GM21576 (cell line): Measurements from ENCODE around the gene BNIP3.
"Not testable (repeated sequence)": the region's sequence is repeated elsewhere in the genome, so short reads cannot be mapped to it uniquely, and the experiment has no call there.

Experiments used
- ATAC-seq: cut with Tn5 transposase; IDR thresholded peaks from one replicate; pipeline ENCODE4 v1.9.1; 2021; ENCODE audit warnings: mild to moderate bottlenecking, moderate library complexity; ENCODE audit not compliant: unreplicated experiment

Gene BNIP3

DNA sequence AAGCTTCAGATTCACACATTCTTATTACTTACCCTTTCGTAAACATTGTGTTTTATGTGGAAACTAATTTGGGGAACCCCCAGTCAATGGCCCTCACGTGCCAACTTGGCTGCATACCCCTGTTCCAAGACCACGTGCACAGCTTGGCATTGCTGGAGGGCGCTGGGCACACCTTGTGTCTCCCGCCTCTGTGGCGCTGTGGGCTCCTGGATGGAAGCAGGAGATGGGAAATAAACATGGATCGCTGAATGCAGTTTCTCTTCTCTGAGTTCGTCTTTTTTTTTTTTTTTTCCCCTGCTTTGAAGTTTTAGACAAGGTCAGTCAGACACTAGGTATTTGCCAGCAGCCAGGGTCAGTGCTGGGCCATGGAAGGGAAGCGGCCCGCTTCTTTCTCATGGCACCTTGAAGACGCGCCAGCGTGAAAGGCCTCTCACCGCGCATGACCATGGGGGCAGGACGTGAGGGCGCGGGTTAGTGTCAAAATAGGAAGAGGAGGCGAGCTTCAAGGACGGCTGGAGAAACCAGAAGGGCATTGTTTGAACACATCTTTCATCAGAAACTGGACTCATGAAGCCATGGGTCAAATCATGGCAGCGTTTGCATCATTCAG lies 27.3 kb downstream of the BNIP3 start:
- no peak for ATAC-seq

DNA sequence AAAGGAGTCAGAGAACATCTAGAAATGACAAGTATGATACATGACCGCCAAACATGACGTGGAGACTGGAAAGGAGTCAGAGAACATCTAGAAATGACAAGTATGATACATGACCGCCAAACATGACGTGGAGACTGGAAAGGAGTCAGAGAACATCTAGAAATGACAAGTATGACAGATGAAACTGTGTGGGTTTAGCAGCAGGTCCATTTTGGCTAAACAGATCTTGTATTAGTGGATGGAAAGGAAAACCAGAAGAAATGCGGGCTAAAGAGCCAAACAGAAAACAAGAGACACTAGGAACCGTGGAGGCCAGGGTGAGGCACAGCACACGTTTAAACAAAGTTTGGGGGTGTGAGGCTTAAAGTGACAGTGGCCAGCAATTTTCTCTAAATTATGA lies 31.8 kb downstream of the BNIP3 start:
- ATAC-seq: not testable (repeated sequence)

DNA sequence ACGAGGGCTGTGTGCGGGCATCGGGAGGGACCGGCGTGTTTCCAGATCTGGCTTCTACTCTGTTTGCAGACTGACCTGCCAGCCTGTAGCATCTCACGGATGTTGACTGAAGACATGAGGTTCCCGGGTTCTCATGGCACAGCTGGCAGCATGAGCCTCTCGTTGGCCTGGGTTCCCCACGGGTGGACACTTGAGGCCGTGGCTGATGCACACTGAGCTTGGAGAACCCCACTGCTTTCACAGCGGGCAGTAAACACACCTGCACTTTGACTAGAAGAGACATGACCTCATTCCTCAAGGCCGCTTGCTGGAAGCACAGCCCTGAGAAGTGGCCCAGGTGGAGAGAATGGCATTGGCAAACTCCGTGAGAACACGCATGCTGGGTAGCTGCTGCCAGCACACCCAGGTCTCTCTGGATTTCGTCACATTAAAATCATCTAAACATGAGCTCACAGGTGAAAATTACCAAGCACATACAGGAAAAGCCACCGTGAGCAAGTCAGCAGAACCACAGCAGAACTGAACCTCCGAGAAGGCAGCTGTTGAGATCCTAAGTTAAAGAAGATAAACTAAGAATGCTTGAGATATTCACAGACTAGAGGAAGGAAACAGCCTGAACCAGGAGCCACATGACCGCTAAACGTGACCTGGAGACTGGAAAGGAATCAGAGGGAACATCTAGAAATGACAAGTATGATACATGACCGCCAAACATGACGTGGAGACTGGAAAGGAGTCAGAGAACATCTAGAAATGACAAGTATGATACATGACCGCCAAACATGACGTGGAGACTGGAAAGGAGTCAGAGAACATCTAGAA lies 32.5 kb downstream of the BNIP3 start:
- ATAC-seq: no peak

DNA sequence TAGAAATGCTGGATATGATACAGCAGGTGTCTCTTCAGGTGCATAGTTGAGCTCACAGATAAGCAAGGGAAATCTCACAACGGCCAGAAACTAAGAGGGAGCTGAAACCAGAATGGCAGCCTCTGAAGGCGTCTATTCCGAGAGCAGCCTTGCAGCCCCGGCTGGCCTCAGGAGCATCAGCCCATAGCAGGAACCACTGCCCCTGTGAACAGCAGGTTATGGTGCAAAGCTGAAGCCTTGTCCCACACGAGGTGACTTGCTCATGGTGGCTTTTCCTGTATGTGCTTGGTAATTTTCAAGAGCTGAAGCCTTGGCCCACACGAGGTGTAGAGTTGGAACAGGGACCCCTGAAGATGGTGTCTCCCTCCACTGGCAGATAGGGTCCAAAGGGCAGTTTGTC lies 33.2 kb downstream of the BNIP3 start:
- ATAC-seq: no peak

DNA sequence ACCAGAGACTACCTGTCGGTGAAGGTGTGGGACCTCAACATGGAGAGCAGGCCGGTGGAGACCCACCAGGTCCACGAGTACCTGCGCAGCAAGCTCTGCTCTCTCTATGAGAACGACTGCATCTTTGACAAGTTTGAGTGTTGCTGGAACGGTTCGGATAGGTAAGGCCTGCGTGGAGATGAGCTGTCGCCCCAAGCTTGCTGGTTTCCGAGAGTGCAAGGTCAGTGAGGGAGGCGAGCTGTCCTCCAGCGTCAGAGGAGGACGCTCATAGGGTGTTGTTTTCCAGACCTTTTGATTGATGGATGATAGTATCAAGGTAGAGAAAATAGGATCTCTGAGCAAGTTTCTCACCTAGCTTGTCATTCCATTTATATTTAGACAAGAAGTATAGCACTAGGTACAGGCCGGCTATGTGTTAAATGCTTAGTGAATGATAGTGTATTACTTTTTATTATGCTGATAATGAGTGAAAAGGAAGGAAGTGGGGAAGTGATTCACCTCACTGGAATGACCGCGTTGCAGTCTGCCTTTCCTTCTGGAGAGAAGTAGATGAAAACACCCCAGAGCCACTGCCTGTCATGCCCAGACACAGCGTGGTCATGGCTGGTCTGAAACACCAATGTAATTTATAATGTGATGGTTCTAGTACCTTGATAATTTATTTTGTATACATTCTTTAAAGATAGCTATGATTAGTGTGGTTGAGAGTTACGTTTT lies 33.9 kb downstream of the BNIP3 start:
- no peak for ATAC-seq

DNA sequence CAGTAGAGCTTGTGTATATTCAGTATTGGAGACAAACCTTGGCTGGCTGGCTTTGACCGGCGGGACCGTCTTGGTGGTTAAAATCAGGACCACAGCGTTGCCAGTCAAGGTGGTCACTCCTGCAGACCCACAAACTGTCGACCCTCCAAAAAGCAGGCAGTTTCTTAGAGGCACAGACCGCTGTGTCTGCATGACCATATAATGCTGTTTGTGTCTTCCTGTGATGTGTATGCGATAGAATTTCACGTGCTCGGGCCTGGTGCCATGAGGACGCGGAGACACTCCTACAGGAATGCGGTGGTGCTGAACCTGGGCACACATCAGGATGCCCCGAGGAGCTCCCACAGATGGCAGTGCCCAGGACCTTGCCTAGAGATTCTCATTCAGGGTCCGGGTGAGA lies 34.8 kb downstream of the BNIP3 start:
- no peak for ATAC-seq

DNA sequence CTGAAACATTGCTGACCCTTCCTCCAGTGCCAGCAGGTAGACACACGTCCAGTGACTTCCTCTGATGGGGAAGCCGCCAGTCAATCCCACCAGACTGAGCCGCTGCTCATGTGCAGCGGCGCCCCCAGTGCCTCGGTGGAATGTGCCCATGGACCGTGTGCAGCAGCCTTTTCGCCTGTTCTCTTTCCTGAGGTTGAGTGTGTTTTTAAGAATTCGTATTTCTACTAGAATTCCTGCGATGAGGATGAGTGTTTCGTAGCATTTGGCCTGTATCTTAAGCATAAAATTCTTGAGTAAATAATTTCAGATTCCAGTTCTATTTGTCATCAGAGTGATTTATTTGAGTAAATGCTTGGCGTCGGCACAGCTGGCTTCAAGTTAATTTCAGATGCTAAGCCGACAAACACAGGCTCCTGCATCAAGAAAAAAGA lies 35.4 kb downstream of the BNIP3 start:
- no peak for ATAC-seq

DNA sequence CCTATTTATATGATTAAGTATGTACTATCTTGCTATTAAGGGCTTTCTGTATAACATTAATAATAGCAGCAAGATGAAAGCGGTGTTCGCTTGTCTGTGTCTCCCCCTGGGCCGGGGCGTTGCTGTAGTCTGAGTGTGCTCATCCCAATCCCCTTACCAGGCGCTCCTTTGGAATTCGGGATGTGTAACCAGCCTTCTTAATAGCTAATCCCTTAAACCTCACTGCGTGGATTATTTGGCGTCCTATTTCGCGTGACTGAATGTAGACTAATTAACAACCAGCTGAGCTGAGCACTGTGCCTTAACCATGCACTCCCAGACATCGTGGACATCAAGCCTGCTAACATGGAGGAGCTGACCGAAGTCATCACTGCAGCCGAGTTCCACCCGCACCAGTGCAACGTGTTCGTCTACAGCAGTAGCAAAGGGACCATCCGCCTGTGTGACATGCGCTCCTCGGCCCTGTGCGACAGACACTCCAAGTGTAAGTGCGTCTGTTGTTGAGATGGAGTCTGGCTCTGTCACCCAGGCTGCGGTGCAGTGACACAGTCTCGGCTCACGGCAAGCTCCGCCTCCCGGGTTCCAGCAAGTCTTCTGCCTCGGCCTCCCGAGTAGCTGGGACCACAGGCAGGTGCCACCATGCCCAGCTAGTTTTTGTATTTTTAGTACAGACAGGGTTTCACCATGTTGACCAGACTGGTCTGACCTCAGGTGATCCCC lies 36.6 kb downstream of the BNIP3 start:
- no peak for ATAC-seq

DNA sequence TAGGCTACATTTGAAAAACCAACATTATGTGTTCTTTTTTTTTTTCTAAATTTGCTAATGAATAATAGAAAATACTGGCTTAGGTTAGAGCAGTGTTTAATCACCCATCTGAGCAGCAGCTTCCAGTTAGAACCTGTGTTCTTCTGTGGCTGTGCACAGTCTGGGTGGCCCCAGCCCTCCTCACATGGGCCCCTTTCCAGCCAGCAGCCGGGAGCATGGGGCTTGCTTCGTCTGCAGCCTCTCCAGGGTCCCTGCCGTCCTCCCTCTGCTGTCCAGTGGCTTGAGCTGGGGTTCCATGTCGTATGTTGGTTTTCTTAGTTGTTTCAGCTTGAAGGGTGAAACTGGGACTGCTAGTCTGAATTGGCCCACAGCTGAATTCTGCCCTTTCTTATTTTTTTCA lies 37.3 kb downstream of the BNIP3 start:
- ATAC-seq: no peak

DNA sequence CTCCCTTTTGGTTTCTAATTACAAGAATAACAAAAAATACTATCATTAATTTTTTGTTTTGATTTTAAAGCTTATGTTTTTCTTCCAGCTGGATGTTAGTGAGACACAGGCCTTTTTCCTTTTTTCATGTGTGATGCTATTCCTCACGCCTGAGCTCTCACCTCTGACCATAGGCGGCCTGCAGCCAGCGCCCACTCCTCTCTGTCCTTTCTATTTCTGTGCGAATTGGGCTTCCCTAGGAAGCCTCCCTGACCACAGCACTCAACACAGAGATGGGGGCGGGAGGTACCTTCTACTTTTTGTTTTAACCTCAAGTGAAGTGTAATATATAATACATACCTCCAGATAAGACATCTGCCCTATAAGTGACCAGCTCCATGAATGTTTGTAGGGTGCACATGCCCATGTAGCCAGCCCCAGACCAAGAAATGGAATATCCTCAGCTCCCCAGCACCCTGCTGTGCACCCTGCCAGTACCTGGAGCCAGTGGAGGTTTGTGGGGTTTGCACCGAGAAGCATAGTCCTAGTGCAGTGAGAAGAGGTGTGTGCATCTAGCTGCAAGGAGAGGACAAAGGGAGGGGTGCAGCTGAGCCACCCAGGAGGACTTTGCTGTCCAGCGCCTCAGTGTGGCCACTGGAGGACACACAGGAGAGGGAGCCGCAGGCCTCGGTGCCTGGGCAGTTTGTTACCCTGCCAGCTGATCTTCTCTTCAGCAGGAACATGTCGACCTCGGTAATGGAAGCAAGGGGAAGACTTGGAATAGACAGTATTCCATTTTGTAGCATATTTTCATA lies 38.5 kb downstream of the BNIP3 start:
- no peak for ATAC-seq

DNA sequence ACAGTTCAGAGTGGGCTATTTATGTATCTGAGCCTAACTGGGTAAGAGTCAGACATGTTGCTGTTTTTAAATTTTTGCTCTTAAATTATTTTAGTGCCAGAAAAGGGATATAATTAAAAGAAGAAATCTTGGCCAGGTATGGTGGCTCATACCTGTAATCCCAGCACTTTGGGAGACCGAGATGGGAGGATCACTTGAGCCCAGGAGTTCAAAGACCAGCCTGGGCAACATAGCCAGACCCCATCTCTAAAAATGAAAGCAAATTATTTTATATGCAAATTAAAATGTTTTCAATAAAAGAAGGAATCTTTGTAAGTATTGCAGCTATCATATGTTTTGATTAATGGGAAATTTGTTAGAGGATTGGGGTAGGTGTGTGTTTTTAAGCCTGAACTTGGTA lies 39.3 kb downstream of the BNIP3 start:
- ATAC-seq: no peak

DNA sequence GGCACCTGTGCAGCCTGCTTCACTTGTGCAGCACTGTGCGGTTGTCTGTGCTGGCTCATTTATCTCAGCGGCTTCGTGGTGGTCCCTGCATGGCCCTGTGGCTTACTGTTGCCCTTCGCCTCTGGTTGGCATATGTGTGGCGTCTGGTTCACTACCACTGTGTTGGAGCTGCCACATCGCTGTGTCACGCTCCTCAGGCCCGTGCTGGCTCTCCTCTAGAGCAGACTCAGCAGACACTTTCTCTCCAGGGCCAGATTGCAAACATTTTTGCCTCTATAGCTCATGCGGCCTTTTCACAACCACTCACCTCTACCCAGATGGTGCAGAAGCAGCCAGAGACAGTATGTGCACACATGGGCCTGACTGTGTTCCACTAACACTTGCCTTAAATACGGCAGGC lies 43.0 kb downstream of the BNIP3 start:
- no peak for ATAC-seq

DNA sequence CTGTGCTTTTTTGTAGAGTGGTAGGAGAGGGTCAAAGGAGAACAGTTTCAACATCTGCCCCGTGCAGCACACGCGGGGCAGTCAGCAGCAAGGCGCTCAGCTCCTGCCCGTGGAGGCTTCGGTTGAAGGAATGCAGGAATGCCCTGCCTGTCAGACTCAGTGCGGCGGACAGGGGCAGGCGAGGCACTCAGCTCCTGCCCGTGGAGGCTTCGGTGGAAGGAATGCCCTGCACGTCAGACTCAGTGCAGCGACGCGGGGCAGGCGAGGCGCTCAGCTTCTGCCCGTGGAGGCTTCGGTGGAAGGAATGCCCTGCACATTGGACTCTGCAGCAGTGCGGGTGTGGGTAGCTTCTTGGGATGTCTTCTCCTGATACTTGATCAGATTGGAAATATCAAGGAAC lies 43.9 kb downstream of the BNIP3 start:
- ATAC-seq: no peak

DNA sequence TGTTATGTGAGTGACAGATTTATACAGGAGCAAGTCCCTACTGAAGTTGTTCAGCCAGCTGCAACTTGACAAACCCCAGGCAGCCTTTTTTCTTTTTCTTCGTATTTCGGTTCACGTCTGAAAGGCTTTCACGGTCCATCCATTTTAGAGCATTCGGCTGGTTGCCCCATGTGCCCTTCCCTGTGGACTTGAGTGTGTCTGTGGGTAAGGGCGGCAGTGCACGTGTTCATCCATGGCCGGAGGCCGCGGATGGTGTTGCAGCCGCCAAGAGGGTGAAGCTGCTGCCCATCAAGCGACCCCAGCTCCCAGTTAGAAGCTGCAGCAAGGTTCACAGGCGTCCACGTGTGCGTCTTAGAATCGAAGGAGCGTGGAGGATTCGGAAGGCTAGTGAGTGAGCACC lies 45.0 kb downstream of the BNIP3 start:
- no peak for ATAC-seq

DNA sequence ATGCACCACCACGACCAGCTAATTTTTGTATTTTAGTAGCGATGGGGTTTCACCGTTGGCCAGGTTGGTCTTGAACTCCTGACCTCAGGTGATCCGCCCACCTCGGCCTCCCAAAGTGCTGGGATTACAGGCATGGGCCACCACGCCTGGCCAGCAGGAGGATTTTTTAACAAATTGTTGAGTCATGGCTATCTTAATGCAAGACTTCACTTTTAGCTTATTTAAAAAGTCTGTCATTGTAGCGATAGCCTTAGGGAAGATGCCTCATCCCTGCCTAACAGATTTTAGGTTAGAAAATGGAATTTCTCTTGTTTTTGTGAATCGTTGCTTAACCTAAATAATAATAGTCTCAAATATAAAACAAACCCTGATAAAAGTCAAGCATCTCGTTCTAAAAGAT lies 45.4 kb downstream of the BNIP3 start:
- ATAC-seq: no peak

DNA sequence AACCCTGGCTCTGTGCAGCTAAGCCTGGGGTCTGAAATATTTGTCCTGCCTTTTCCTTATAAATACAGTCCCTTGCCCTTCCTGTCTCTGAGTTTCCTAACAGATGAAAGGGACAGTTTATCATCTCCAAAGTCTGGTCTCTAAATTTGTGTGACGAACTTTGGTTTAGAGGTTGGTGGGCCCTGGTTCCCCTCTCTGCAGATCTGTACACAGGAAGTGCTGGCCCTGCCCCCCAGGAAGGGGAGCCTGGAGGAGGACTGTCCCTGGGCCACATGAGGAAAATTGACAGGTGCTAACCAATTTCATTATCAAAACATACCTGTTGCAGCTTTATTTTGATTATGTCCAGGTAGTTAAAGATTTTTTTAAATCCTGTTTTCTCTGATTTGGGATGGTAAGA lies 46.5 kb downstream of the BNIP3 start:
- no peak for ATAC-seq

DNA sequence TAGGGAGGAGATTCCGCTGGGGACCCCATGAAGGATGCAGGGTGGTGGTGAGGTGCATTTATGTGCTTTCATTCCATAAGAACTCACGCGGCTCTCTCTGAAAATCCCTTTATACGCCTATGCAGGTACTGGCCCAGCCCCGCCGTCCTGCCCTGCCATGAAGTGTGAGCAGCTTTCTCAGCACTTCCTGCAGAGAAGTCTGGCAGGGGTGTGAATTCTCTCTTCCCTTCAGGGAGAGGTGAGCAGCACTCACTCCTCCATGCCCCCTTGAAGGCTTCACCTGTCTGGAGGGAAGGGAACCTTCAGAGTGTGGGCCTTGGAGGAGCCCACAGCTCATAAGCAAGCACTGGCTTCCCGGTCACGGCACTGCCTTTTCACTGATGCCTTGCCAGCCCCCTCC lies 47.0 kb downstream of the BNIP3 start:
- no peak for ATAC-seq

DNA sequence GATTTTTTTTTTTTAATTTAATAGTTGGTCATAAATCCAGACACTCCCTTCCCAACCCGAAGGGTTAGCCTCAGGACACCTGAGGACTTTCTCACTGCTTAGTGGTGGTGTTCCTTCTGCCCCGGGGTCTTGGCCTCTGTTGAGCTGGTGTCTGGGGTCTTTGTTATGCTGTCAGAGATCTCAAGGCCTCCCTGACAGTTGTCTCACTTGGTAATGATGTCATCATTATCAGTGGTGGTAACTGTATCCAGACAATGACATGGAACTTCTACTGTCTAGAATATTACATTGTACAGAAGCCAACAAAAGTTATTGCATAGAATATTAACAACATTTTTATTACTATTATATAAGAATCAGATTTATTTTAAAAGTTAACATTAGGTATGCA lies 48.0 kb downstream of the BNIP3 start:
- no peak for ATAC-seq

DNA sequence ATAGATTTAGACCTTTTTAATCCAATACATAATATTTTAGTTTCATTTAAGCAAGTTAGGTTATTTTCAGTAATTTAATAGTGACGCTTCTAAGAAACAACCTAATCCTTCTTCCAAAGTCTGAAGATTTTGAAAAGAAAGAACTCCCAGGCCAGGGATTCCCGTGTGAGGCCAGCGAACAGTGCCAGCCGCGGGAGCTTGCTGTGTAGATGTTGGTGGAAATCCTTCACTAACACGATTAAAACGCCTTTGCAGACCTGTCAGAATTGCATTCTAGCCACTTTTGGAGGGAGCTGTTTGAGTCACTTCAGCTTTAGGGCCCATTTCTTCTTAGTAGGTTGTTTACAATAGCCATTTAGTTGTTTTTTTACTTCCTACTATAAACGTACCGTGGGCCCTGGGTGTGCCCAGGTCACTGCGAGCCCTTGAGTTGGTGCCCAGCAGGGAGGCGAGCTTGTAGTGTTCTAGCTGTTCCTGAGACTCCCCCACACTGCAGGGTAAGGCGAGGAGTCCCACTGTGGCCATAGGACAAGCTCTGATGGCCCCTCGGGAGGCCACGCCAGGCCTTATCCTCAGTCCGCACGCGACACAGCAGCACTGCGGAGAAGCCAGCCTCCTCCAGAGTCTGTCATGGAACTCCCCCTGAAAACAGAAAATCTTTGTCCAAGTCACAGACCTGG lies 48.6 kb downstream of the BNIP3 start:
- ATAC-seq: no peak

DNA sequence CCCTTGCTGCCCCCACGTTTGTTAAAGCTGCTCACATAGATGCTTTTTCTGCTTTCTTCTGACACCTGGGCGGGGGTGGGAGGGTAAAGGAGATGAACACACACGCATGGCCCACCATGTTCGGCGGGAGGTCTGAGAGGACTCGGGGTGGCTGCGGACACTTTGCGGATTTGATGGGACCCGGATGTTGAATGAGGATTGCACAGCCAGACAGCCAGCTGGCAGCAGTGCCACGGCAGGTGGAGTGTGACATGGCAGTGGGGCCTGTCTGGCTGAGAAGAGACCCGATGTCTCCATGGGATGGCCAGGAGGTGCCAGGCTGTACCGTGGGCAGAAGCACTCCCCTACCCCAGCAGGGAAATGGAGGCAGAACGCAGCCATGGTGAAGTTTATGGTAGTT lies 49.7 kb downstream of the BNIP3 start:
- ATAC-seq: no peak
